Measurements from ENCODE around the gene TFAP2A. TPM values are rescaled to one million over a fixed set of nuclear protein-coding genes. Genes with fewer than 3 reads are reported as not detected.

The TFAP2A gene
- total RNA-seq, 1 experiment from 2014 or later: 24.3 TPM

DNA sequence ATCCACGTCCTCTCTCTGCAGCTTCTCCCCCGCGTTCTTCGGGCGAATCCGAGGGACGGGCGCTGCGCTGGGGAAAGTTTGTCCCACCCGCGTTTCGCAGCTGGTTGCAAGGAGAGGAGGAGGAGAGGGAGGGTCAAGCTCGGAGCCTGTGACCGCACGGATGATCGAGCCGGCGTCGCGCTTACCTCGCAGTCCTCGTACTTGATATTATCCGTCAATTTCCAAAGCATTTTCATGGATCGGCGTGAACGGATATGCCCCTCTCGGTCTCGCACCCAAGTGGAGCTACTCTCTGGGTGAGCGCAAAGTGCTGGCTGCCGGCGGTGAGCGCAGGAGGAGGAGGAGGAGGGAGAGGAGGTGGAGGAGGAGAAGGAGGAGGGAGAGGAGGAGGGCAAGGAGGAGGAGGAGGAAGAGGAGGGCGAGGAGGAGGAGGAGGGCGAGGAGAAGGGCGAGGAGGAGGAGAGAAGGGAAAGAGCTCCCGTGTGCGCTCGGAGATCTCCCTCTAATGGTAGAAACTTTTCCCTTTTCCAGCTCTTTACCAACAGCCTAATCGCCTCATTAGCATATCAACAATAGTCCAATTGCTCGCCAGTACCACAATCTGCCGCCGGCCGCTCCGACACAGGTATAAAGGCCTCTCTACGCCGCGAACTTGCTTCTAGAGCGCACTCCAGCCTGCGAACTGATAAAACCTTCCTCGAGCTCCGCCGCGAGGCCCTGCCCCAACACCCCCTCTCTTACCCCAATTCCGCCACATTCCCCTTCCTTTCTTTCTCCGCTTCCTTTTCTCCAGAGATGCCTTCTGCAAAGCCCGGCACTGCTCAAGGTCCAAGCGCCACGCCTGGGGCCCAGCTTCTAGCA, at the start of gene TFAP2A (continued):
- TF ChIP-seq, protein P1, sequence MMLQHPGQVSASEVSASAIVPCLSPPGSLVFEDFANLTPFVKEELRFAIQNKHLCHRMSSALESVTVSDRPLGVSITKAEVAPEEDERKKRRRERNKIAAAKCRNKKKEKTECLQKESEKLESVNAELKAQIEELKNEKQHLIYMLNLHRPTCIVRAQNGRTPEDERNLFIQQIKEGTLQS (IDR thresholded peaks at IDR 0.05): no peak
- TF ChIP-seq ZBTB33 (IDR thresholded peaks at IDR 0.05; ENCODE audit: extremely low read depth, insufficient replicate concordance, low read length) (no peak), CEBPB (IDR thresholded peaks at IDR 0.05; ENCODE audit: low read depth) (no peak)

DNA sequence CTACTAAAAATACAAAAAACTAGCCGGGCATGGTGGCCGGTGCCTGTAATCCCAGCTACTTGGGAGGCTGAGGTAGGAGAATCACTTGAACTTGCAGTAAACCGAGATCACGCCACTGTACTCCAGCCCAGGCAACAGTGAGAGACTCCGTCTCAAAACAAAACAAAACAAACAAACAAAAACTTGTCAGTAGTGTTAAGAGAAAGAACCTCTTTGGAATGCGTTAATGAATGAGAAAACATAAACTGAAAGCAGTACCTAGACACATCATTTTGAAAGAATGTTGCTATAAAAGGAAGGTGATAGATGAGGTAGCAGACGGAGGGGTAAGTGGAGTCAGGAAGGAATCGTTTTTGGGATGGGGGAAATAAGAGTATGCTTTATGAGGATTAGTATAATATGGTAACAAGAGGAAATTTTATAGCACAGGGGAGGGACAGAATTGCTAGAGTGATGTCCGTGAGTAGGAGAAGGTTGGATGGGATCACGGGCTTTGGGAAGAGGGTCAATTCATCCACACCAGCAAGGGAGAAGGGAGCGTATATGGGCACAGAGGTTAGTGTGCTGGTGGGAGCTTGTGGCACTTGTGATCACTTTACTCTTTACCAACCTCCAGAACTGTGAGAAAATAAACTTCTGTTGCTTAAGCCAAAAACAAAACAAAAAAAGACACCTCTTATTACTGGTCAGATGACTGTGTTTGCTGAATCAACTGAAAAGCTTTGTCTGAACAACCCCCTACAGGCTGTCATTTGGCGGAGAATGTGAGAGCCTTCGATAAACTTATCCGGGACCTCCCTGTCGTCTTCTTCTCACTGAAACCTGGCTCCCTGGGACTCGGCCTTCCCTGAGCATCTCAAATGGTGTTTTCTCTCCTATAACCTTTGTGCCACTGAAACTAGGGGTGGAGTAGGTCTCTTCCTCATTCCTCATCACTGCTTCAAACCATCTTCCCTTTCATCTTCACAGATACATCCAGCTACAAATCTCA, 48.9 kb upstream of the TFAP2A start:
- Histone ChIP-seq H3K4me2 (ENCODE audit: low read length) (peak overlapping the region; percentile 13; the same call in 1 of the 2 replicates), H3K36me3 (ENCODE audit: control insufficient read depth in 1 of 2, insufficient read depth in 2 of 2, low read length in 2 of 2) (no peaks in the 10 kb centered on the region), H2AFZ (ENCODE audit: low read depth, low read length, poor library complexity, severe bottlenecking) (no peak overlapping the region), H3K9ac (ENCODE audit: low read length) (no peak overlapping the region), H3K4me3 (replicated peaks in 1 of 2; ENCODE audit: low read depth in 1 of 2, low read length in 2 of 2) (no peak overlapping the region), H4K20me1 (ENCODE audit: insufficient read depth) (no peaks in the 10 kb centered on the region), H3K27me3 (ENCODE audit: insufficient read depth, low read length) (no peaks in the 10 kb centered on the region), H3K9me3 (ENCODE audit: control insufficient read depth in 1 of 2, insufficient read depth in 1 of 2, low read depth in 1 of 2, low read length in 2 of 2) (no peaks in the 10 kb centered on the region), H3K9me2 (ENCODE audit: insufficient read depth) (no peaks in the 10 kb centered on the region), H3K27ac (ENCODE audit: low read depth, low read length) (no peak overlapping the region), H3K79me2 (ENCODE audit: insufficient read depth, low read length) (no peaks in the 10 kb centered on the region), H3K4me1 (ENCODE audit: control insufficient read depth in 1 of 2, insufficient read depth in 2 of 2, low read length in 2 of 2) (peaks cover 0 to 20% of the 10 kb centered on the region in 2 experiments; a peak in 1 of 4 replicates)
- ATAC-seq: no peak
- CTCF ChIA-PET: interaction anchor here (2.1 kb wide), 1 partner anchor 14 kb away, joined by 14 read pairs; no protein-coding TSS in a partner anchor
- POLR2A ChIA-PET: no interaction called here
- no TSS peak for BruUV-seq (replicated peaks)
- RAD21 ChIA-PET (ENCODE audit: low non-redundant PET in 1 of 2, low total read pairs in 2 of 2, uncharacterized antibody in 2 of 2, unreplicated experiment in 2 of 2): no interaction called here
- intact Hi-C loops (cut with micrococcal nuclease): no loop called here
- no peak for DNase-seq (ENCODE audit: low read depth, low spot score)
- TF ChIP-seq EGR1 (IDR thresholded peaks at IDR 0.05; ENCODE audit: low read depth) (no peak), FOSL1 (IDR thresholded peaks at IDR 0.05; ENCODE audit: low read depth) (no peak), ZNF274 (IDR thresholded peaks at IDR 0.05; ENCODE audit: low read depth, low read length) (no peak), ZBTB33 (IDR thresholded peaks at IDR 0.05; ENCODE audit: extremely low read depth, insufficient replicate concordance, low read length) (no peak), SRF (IDR thresholded peaks at IDR 0.05; ENCODE audit: low read depth) (no peak), RAD21 (IDR thresholded peaks at IDR 0.05; ENCODE audit: low read depth) (no peak), CBX3 (IDR thresholded peaks at IDR 0.05; ENCODE audit: low read depth) (no peak), ELF1 (IDR thresholded peaks at IDR 0.05; ENCODE audit: borderline replicate concordance, low read depth) (no peak), YY1 (IDR thresholded peaks at IDR 0.05; ENCODE audit: extremely low read depth, insufficient replicate concordance, low read depth, low read length) (no peak), EZH2 (IDR thresholded peaks at IDR 0.05) (no peak)
- TF ChIP-seq, protein P1 (IDR thresholded peaks at IDR 0.05): no peak
- TF ChIP-seq, protein P2, sequence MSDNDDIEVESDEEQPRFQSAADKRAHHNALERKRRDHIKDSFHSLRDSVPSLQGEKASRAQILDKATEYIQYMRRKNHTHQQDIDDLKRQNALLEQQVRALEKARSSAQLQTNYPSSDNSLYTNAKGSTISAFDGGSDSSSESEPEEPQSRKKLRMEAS (IDR thresholded peaks at IDR 0.05): no peak
